ENCODE results near the gene EGFR.

DNA sequence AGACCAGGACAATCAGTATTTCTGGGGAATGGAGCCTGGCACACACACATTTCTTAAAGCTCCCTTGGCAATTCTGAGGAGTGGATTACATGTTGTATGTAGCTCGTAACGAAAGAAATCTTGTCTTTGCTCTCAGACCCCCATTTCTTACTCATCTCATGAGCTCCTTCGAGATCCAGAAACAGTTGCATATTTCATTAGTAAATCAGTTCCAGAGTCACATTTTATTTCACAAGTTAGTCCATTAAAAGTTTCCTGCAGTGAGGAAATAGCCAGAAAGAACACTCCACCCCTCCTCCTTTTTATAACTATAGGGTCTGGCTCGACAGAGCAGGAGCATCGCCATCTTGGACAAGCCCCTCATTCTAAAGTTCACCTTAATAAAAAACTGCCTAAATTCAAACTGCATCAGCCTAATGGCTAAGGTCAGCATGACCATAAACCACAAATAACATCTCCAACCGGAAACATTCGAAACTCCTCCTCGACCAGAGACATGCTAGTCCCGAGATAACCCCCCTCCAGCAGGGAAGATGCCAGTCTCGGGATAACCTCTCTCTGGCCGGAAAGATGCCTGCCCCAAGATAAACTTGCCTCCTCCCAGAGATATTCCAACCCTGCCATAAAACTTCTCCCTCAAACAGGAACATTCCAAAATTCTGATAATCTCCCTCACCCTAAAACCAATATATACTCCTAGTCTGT is 7.4 kb downstream of the EGFR start:
- TF ChIP-seq, protein P1, sequence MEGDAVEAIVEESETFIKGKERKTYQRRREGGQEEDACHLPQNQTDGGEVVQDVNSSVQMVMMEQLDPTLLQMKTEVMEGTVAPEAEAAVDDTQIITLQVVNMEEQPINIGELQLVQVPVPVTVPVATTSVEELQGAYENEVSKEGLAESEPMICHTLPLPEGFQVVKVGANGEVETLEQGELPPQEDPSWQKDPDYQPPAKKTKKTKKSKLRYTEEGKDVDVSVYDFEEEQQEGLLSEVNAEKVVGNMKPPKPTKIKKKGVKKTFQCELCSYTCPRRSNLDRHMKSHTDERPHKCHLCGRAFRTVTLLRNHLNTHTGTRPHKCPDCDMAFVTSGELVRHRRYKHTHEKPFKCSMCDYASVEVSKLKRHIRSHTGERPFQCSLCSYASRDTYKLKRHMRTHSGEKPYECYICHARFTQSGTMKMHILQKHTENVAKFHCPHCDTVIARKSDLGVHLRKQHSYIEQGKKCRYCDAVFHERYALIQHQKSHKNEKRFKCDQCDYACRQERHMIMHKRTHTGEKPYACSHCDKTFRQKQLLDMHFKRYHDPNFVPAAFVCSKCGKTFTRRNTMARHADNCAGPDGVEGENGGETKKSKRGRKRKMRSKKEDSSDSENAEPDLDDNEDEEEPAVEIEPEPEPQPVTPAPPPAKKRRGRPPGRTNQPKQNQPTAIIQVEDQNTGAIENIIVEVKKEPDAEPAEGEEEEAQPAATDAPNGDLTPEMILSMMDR (IDR thresholded peaks at IDR 0.05; ENCODE audit: low read depth, low read length, poor library complexity, severe bottlenecking): no peak
- TF ChIP-seq EZH2phosphoT487 (IDR thresholded peaks at IDR 0.05; ENCODE audit: borderline replicate concordance, low read length): no peak
